ENCODE data around the gene BMPR2. TPM values are rescaled to one million over a fixed set of nuclear protein-coding genes. Genes with fewer than 3 reads are reported as not detected.

BMPR2 gene
- total and polyA plus RNA-seq, 2 of the 4 experiments (the other 2 are of a cell fraction), result 17.0 to 30.1 TPM

DNA sequence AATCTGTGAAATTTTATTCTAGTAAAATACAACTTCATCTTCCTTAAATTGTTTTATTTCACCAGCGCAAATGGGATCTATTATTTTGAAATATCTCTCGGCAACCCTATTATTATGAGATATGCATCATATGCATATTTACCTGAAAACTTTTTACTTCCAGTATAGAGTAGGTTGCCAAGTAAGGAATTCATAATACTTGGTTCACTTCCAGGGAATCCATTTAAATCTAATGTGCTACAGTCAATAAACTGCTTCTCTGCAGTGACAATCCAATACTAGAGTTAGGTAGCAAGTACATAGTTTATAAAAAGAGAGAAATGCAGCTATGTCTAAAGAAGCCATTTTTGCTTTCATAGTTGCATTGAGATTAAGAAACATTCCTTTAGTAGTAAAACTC lies 169.8 kb downstream of the BMPR2 start:
- ChIA-PET CTCF (interaction anchor here (1.2 kb wide), 1 partner anchor 43 kb away, joined by 3 read pairs; no protein-coding TSS in a partner anchor), POLR2A (ENCODE audit: unreplicated experiment) (no interaction called here)
- H3K9ac ChIP-seq (ENCODE audit: low read depth, low read length), result no peak overlapping the region
- in situ Hi-C loops (cut with MboI; ENCODE audit: low sequenced_read_pairs) (no loop called here), intact Hi-C loops (cut with micrococcal nuclease) (loop anchor here (10.0 kb wide), 2 partner anchors 81 to 171 kb away; partner anchors contain the start of gene BMPR2), dilution Hi-C loops (cut with HindIII; ENCODE audit: low sequenced_read_pairs, unreplicated experiment) (no loop called here)
- no peak overlapping the region for H2BK15ac ChIP-seq (ENCODE audit: low read depth, low read length)
- no peak overlapping the region for H3K27ac ChIP-seq (ENCODE audit: insufficient read depth, low read length)
- no peak overlapping the region for H3K18ac ChIP-seq (ENCODE audit: low read depth, low read length)
- no peak overlapping the region for H4K91ac ChIP-seq (ENCODE audit: insufficient read depth, low read depth, low read length)
- H3K9me3 ChIP-seq (ENCODE audit: control insufficient read depth, insufficient read depth, low read length), result no peaks in the 10 kb centered on the region
- H3K4me1 ChIP-seq (ENCODE audit: control insufficient read depth, insufficient read depth, low read length), result no peaks in the 10 kb centered on the region
- H2BK120ac ChIP-seq (ENCODE audit: low read depth, low read length), result no peak overlapping the region
- H3K79me1 ChIP-seq (ENCODE audit: low read depth in 1 of 2, low read length in 2 of 2), result peaks cover 4 to 15% of the 10 kb centered on the region in 2 experiments; a peak in 3 of 4 replicates
- no peak overlapping the region for H2AK5ac ChIP-seq (ENCODE audit: low read depth, low read length)
- no peak overlapping the region for H3K14ac ChIP-seq (replicated peaks; ENCODE audit: low read depth, low read length)
- BruUV-seq (replicated peaks), result no TSS peak
- DNase-seq (no peak), ATAC-seq (ENCODE audit: low read depth) (no peak)
- no peak overlapping the region for H3K56ac ChIP-seq (ENCODE audit: extremely low read depth, insufficient read depth, low read length)
- no peaks in the 10 kb centered on the region for H3K27me3 ChIP-seq (ENCODE audit: control insufficient read depth, insufficient read depth, low read length)
- H4K20me1 ChIP-seq (ENCODE audit: insufficient read depth, low read length), result no peaks in the 10 kb centered on the region; the same call in 1 of the 2 replicates
- no peak overlapping the region for H2BK5ac ChIP-seq (ENCODE audit: low read depth, low read length, poor library complexity, severe bottlenecking)
- H3K23ac ChIP-seq (ENCODE audit: low read depth, low read length), result no peak overlapping the region
- TF ChIP-seq BHLHE40 (IDR thresholded peaks at IDR 0.05; ENCODE audit: low read depth, low read length) (no peak), RAD21 (IDR thresholded peaks at IDR 0.05; ENCODE audit: low read length) (no peak), RFX5 (IDR thresholded peaks at IDR 0.05; ENCODE audit: low read depth, low read length) (no peak), SMC3 (IDR thresholded peaks at IDR 0.05; ENCODE audit: low read depth, low read length) (no peak), MXI1 (IDR thresholded peaks at IDR 0.05; ENCODE audit: borderline replicate concordance, low read depth, low read length) (no peak), NFE2L2 (IDR thresholded peaks at IDR 0.05; ENCODE audit: low read depth, low read length) (no peak), CEBPB (IDR thresholded peaks at IDR 0.05; ENCODE audit: low read depth, low read length) (no peak), MAZ (IDR thresholded peaks at IDR 0.05; ENCODE audit: borderline replicate concordance, low read depth, low read length) (no peak), CHD1 (IDR thresholded peaks at IDR 0.05; ENCODE audit: low read depth, low read length) (no peak), POLR2A (IDR thresholded peaks at IDR 0.05; ENCODE audit: low read depth, low read length) (no peak), RCOR1 (IDR thresholded peaks at IDR 0.05; ENCODE audit: insufficient replicate concordance, low read length) (no peak), FOS (IDR thresholded peaks at IDR 0.05; ENCODE audit: low read depth, low read length) (no peak), MAFK (IDR thresholded peaks at IDR 0.05; ENCODE audit: low read depth, low read length) (no peak)
- TF ChIP-seq, protein P1, sequence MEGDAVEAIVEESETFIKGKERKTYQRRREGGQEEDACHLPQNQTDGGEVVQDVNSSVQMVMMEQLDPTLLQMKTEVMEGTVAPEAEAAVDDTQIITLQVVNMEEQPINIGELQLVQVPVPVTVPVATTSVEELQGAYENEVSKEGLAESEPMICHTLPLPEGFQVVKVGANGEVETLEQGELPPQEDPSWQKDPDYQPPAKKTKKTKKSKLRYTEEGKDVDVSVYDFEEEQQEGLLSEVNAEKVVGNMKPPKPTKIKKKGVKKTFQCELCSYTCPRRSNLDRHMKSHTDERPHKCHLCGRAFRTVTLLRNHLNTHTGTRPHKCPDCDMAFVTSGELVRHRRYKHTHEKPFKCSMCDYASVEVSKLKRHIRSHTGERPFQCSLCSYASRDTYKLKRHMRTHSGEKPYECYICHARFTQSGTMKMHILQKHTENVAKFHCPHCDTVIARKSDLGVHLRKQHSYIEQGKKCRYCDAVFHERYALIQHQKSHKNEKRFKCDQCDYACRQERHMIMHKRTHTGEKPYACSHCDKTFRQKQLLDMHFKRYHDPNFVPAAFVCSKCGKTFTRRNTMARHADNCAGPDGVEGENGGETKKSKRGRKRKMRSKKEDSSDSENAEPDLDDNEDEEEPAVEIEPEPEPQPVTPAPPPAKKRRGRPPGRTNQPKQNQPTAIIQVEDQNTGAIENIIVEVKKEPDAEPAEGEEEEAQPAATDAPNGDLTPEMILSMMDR (conservative IDR thresholded peaks at IDR 0.05; ENCODE audit: low read depth, low read length), result no peak
- TF ChIP-seq, protein P2, sequence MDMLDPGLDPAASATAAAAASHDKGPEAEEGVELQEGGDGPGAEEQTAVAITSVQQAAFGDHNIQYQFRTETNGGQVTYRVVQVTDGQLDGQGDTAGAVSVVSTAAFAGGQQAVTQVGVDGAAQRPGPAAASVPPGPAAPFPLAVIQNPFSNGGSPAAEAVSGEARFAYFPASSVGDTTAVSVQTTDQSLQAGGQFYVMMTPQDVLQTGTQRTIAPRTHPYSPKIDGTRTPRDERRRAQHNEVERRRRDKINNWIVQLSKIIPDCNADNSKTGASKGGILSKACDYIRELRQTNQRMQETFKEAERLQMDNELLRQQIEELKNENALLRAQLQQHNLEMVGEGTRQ (IDR thresholded peaks at IDR 0.05; ENCODE audit: low read depth, low read length), result no peak
- H3K4ac ChIP-seq (ENCODE audit: low read depth, low read length), result no peak overlapping the region
- no peak overlapping the region for H2BK20ac ChIP-seq (ENCODE audit: low read depth, low read length)
- no peak overlapping the region for H4K8ac ChIP-seq (ENCODE audit: low read depth in 2 of 2, low read length in 2 of 2)
- no peaks in the 10 kb centered on the region; the same call in none of the 2 replicates for H3K9me1 ChIP-seq (ENCODE audit: insufficient read depth, low read length)
- peaks cover 8% of the 10 kb centered on the region for H3K36me3 ChIP-seq (ENCODE audit: control insufficient read depth, insufficient read depth, low read length)
- no peak overlapping the region for H4K5ac ChIP-seq (ENCODE audit: low read depth, low read length)
- WGBS, 2 experiments (ENCODE audit: extremely low coverage in 2 of 2, insufficient read length in 1 of 2), result no CpG with 5 or more reads among the region's 2 CpGs
- H2AFZ ChIP-seq (replicated peaks; ENCODE audit: low read length, poor library complexity), result no peak overlapping the region
- H3K4me2 ChIP-seq (ENCODE audit: low read depth, low read length), result no peak overlapping the region
- no peak overlapping the region for H3K4me3 ChIP-seq (ENCODE audit: insufficient read depth, low read depth, low read length)
- H2AK9ac ChIP-seq (replicated peaks; ENCODE audit: low read depth, low read length, poor library complexity), result no peak overlapping the region
